NCI-H2029 treated with DMSO at 0.1 percent for 48 hours (cell line): Measurements from ENCODE around the gene FTCD.
A peak's percentile ranks its signal among the peaks of the same experiment; 100 is the strongest.
"Not testable (repeated sequence)": the region's sequence is repeated elsewhere in the genome, so short reads cannot be mapped to it uniquely, and the experiment has no call there.

Source experiments
- DNase-seq: peaks from one replicate; lab custom pipeline; 2025; lab: John Stamatoyannopoulos, UW

The FTCD gene

DNA sequence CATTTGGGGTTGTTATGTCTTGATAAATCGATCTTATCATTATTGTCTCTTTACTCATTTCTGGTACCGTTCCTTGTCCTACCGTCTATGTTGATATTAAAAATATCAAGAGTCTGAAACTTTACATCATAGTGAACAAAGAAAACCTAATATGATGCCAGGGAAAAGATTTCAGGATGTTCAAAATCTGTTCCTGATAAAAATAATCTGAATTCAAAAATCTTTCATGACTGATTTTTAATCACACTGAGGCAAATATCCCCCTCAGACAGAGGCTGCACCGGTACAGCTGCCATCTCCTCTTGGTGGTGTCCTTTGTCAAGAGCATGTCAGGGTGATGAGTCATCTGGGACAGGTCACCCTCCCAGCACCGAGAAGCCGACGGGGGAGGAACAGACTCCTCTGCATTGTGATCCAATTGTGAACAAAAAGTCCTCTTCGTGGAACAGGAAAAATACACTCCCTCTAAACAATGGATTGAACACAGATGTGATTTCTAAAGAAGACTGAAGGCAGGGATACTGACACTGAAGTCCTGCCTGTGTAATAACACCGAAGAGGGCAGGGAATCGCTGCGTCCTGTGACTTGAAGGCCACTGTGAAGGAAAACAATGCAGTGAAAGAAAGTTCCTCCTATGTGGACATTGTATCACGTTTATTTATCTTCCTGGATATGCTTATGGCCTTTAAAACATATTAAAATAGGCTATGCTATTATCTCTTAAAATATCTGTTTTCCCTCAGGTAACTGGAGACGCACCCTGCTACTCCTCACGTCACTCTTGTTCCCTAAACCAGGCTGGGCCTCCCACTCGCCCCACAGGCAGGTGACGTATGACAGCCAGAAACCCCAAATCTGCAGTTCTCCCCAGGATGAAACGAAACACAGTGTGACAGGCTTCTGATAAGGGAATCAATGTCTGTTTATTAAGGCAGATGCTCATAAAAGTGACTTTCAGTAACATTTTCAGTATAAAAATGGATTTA lies 33.1 kb upstream of the FTCD start:
- DNase-seq: peak; percentile 5

DNA sequence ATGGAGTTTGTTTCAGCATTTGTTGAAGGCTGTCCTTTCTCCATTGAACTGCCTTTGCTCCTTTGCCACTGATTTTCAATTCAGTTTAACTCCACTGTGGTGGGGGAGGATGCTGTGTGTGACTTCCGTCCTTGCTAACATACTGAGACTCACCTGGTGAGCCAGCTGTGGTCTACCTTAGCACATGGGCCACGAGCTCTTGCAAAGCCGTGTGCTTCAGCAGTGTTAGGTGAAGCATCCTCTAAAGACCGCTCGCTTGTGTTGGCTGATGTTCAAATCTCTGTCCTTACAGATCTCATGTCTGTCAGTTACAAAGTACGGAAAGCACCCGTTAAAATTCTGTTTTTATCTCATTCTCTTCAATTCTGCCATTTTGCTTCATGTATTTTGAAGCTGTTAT lies 32.4 kb upstream of the FTCD start:
- no peak for DNase-seq

GRCh38 chr21:46187261-46187660 lies 31.9 kb upstream of the FTCD start:
- DNase-seq: no peak

DNA sequence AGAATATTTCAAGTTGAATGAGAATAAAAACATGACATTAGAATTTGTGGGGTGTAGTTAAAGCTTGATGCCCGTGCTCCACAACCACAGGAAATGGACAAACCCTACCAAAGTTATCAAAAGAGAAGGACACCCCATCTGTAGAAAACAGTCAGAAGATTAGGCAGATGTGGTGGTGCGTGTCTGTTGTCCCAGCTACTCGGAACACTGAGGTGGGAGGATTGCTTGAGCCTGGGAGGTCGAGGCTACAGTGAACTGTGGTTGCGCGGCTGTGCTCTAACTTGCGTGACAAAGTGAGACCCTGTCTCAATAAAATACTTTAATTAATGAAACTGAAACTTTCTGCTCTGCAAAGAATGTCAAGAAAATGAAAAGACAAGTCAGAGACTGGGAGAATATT lies 30.3 kb upstream of the FTCD start:
- DNase-seq: no peak

GRCh38 chr21:46184625-46185555 lies 29.5 kb upstream of the FTCD start:
- peak; percentile 67 for DNase-seq

GRCh38 chr21:46183910-46184624 lies 28.7 kb upstream of the FTCD start, which contains the start of gene SPATC1L:
Gene SPATC1L, minus strand, starts transcription at chr21:46184459. Its CDS starts 1,643 bp downstream, at chr21:46182816.
- DNase-seq: no peak

- DNase-seq: not testable (repeated sequence)
These were observed 28.0 kb upstream of the FTCD start for GRCh38 chr21:46183337-46183909.

DNA sequence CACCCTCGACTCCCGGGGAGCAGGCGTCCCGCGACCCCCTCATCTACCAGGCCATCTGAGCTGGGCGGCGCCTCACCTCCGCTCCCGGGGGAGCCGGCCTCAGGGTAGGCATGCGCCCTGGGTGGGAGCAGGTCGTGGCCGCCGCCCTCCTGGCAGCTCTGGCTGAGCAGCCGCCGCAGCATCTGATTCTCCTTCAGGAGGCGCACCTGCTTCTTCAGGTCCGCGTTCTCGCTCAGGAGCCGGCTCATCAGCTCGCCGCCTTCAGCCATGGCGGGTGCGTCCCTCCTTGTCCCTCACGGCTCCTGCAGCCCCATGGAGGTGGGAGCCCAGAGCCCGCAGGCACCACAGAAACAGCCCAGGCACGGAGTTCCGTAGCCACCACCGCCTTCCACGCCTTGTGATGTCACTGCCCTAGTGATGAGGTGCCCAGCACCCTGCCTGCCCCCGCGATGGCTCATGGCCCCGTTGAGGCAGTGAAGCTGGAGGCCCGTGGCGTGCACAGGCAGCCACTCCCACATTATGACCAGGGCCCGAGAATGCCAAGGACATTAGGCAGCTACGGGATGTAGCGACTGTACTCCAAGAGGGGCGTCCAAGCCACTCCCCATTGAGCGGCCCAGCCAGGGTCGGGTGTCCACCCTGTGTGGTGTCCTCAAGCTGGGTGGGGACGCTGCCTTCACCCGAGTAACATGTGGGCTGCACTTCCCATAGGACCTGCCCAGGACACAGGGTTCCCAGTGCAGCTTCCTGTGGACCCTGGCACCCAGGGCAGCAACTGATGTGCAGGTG lies 27.4 kb upstream of the FTCD start:
- DNase-seq: no peak

DNA sequence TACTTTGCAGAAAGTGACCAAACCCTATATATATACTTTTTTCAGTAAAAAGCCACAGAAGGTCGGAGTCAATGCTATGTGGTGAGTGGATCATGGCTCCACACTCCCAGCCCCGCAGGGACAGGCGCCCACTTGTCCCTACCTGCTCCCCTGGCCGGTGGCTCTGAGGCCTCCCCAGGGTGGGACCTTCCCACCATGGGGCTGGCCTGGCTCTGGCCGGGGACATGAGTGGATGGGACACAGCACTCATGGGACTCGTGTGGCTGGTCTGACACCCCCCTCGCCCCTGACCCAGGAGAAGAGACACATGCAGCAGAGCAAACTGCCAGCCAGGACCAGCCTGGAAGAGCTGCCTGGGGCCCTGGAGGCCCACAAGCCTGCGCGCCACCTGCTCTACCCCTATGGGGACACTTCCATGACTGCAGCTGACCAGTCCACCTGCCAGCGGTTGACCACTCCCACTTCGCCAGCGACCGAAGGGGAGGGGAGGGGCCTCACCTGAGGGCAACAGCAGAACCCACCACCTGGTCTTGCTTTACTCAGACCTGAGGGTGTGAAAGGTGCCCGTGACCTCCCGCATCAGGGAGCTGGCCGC lies 26.7 kb upstream of the FTCD start:
- no peak for DNase-seq

DNA sequence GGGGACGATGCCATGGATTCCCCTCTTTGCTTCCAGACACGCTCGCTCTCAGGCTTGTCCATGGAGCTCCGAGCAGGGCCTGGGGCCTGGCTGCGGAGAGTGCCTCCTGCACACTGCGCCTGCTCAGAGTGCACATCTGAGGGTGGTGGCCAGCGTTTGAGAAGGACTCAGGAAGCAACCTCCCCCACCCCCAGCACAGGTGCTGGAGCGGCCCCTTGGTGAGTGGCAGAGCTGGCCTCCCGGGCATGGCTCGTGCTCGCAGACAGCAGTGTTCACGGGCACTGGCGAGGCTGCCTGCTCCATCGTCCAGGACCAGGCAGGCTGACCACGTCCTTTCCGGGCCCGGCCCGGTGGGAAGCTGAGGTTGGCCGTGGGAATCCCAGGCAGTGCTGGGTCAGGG lies 26.1 kb upstream of the FTCD start:
- DNase-seq: no peak

GRCh38 chr21:46180778-46181391 lies 25.5 kb upstream of the FTCD start:
- DNase-seq: no peak

DNA sequence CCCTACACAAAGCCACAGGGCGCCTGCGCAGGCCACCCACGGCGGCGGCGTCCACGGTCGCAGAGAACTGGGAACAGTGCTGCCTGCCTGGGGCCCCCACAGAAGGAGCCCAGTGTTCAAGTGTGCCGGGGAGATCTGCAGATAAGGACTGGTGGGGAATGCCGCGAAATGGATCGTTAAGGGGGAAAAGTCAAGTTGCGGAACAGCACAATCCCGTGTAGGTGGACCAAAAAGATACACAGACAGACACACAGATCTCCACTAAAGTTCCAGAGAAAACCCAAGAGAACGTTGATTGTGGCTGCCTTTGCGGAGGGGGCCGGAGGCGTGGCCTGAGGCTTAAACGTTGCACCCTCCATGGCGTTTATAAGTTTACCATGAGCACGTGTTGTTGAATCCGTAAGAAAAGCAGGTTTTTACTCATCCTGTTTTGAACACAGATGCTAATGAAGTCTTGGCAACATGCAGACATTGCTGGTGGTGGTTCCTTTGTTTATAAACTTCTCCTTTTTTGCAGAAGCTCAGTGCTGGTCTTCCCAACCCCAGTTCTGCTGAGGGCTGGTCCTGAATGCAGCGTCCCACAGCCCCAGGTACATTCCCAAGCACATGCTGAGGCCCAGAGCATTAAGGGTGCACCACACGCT lies 24.8 kb upstream of the FTCD start:
- DNase-seq: no peak

- DNase-seq: no peak
These were observed 24.3 kb upstream of the FTCD start for GRCh38 chr21:46179708-46180078.

DNA sequence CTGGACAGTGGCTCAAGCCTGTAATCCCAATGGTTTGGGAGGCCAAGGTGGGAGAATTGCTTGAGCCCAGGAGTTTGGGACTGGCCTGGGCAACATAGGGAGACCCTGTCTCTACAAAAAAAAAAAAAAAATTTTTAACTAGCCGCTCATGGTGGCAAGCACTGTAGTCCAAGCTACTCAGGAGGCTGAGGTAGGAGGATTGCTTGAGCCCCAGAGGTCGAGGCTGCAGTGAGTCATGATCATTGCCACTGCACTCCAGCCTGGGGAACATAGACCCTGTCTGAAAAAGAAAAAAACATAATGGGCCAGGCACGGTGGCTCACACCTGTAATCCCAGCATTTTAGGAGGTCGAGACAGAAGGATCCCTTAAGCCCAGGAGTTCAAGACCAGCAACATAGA lies 23.6 kb upstream of the FTCD start:
- no peak for DNase-seq

DNA sequence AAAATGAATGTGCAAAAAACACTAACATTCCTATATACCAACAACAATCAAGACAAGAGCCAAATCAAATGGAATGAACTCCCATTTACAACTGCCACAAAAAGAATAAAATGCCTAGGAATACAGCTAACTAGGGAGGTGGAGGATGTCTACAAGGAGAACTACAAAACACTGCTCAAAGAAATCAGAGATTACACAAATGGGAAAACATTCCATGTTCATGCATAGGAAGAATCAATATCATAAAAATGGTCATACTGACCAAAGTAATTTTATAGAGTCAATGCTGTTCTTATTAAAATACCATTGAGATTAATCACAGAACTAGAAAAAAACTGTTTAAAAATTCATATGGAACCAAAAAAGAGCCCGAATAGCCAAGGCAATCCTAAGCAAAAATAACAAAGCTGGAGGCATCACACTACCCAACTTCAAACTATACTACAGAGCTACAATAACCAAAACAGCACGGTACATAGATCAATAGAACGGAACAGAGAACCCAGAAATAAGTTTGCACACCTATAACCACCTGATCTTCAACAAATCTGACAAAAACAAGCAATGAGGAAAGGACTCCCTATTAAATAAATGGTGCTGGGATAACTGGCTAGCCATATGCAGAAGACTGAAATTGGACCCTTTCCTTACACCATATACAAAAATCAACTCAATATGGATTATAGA lies 21.2 kb upstream of the FTCD start:
- DNase-seq: not testable (repeated sequence)

DNA sequence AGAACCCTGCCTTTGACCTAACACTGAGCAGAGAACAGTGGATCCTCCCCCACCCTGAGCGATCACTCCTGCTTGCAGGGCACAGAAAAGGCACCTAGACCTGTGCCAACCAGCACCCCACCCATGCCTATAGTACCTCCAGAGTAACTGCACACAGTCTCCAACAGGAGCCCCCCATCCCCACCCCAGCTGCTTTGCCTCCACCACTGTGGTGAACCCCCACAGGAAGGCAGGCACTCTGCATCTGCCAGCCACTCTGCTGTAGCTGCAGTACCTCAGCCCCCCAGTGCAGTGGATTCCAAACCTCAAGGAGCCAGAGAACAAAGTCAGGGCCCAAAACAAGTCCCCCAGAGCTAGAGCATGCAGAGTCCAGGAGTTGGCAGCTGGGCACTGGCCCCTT lies 18.2 kb upstream of the FTCD start:
- no peak for DNase-seq

DNA sequence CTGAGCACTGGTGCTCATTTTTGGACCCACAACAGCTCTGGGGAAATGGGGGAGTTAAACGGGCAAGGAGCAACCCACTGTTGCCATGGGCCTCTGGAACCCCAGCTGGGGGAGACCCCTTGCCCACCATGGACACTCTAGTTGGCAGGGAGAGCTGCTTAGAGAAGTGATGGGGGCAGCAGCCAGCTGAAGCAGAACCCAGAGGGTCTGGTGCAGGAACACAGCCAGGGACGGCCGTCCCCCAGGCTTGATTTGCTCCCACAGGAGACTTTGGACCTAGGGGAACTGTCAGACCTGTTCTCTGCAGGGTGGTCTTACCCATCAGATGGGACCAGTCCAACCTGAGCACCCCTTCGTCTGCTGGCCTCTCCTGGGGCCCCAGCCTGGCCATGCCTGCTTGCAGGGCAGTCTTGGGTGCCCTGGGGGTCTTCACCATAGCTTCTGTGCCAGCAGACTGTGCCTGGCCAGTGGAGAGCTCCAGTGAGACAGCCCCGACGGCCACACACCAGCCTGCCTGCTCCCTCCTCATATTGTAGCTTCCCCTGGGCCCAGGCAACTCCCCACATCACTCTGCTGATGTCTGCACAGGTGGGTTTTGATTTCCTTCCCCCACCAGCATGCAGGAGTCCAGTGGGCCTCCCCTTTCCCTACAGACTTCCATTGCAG lies 17.6 kb upstream of the FTCD start:
- no peak for DNase-seq
